ENCODE measurements around the gene BCAP31.
"Not testable (repeated sequence)": the region's sequence is repeated elsewhere in the genome, so short reads cannot be mapped to it uniquely, and the experiment has no call there.

- not testable (repeated sequence) for TF ChIP-seq CTCF (IDR thresholded peaks at IDR 0.05); EZH2 (IDR thresholded peaks at IDR 0.05; ENCODE audit: borderline replicate concordance, insufficient read depth, low read depth, low read length, poor library complexity, severe bottlenecking)
Observed at GRCh38 chrX:153742796-153743467, 18.7 kb upstream of the BCAP31 start.
